ENCODE results near the gene EMX2. TPM values are rescaled to one million over a fixed set of nuclear protein-coding genes. Genes with fewer than 3 reads are reported as not detected.

EMX2 gene
- total and polyA plus RNA-seq, 4 donors = 0.37 TPM; not detected in 3

GRCh38 chr10:117562896-117563737, 20.6 kb downstream of the EMX2 start:
- H3K36me3 ChIP-seq (ENCODE audit: control insufficient read depth in 4 of 4, insufficient read depth in 4 of 4, low read length in 4 of 4) = no peaks in the 10 kb centered on the region
- WGBS, 2 donors = 81 to 82% methylated on average over 9 of the region's 9 CpGs
- H3K9me3 ChIP-seq (ENCODE audit: control insufficient read depth in 4 of 4, insufficient read depth in 3 of 4, low read length in 3 of 4) = no peaks in the 10 kb centered on the region
- ATAC-seq (ENCODE audit: insufficient read depth, low FRiP score) (no peak), DNase-seq (no peak)
- H3K9ac ChIP-seq (ENCODE audit: insufficient read depth in 1 of 2, low read length in 2 of 2) = no peak overlapping the region
- peaks cover 0 to 34% (median 3%) of the 10 kb centered on the region in 3 donors for H3K27me3 ChIP-seq (ENCODE audit: control insufficient read depth in 3 of 3, insufficient read depth in 3 of 3, low read length in 2 of 3)
- no peak overlapping the region for H3K4me3 ChIP-seq
- no peaks in the 10 kb centered on the region for H3K4me1 ChIP-seq (ENCODE audit: control insufficient read depth in 5 of 5, insufficient read depth in 5 of 5, low read length in 5 of 5)
- peak overlapping the region in 1 of 2 donors; percentile 8 for H3K27ac ChIP-seq (ENCODE audit: low read depth in 1 of 2, low read length in 1 of 2)
- no peak for TF ChIP-seq CTCF (IDR thresholded peaks at IDR 0.05; ENCODE audit: control extremely low read depth, extremely low read depth)

GRCh38 chr10:117563780-117564179, 21.2 kb downstream of the EMX2 start:
- no peaks in the 10 kb centered on the region for H3K9me3 ChIP-seq (ENCODE audit: control insufficient read depth in 4 of 4, insufficient read depth in 3 of 4, low read length in 3 of 4)
- H3K9ac ChIP-seq (ENCODE audit: insufficient read depth in 1 of 2, low read length in 2 of 2) = no peak overlapping the region
- H3K4me3 ChIP-seq = no peak overlapping the region
- ATAC-seq (ENCODE audit: insufficient read depth, low FRiP score) (no peak), DNase-seq (no peak)
- no peak overlapping the region for H3K27ac ChIP-seq (ENCODE audit: low read depth in 1 of 2, low read length in 1 of 2)
- no peak for TF ChIP-seq CTCF (IDR thresholded peaks at IDR 0.05; ENCODE audit: control extremely low read depth, extremely low read depth)
- H3K27me3 ChIP-seq (ENCODE audit: control insufficient read depth in 3 of 3, insufficient read depth in 3 of 3, low read length in 2 of 3) = peaks cover 0 to 34% (median 3%) of the 10 kb centered on the region in 3 donors
- WGBS, 2 donors = 72 to 78% methylated on average over 10 of the region's 10 CpGs
- no peaks in the 10 kb centered on the region for H3K4me1 ChIP-seq (ENCODE audit: control insufficient read depth in 5 of 5, insufficient read depth in 5 of 5, low read length in 5 of 5)
- H3K36me3 ChIP-seq (ENCODE audit: control insufficient read depth in 4 of 4, insufficient read depth in 4 of 4, low read length in 4 of 4) = no peaks in the 10 kb centered on the region

- Histone ChIP-seq H3K4me3 (no peak overlapping the region), H3K9me3 (ENCODE audit: control insufficient read depth in 4 of 4, insufficient read depth in 3 of 4, low read length in 3 of 4) (no peaks in the 10 kb centered on the region), H3K36me3 (ENCODE audit: control insufficient read depth in 4 of 4, insufficient read depth in 4 of 4, low read length in 4 of 4) (no peaks in the 10 kb centered on the region), H3K27ac (ENCODE audit: low read depth in 1 of 2, low read length in 1 of 2) (no peak overlapping the region), H3K9ac (ENCODE audit: insufficient read depth in 1 of 2, low read length in 2 of 2) (no peak overlapping the region), H3K27me3 (ENCODE audit: control insufficient read depth in 3 of 3, insufficient read depth in 3 of 3, low read length in 2 of 3) (peaks cover 0 to 37% (median 3%) of the 10 kb centered on the region in 3 donors), H3K4me1 (ENCODE audit: control insufficient read depth in 5 of 5, insufficient read depth in 5 of 5, low read length in 5 of 5) (no peaks in the 10 kb centered on the region)
- ATAC-seq (ENCODE audit: insufficient read depth, low FRiP score) (no peak), DNase-seq (no peak)
- no peak for TF ChIP-seq CTCF (IDR thresholded peaks at IDR 0.05; ENCODE audit: control extremely low read depth, extremely low read depth)
- WGBS, 2 donors = 44 to 51% methylated on average over 3 of the region's 3 CpGs
Measured at GRCh38 chr10:117565068-117565467, 22.5 kb downstream of the EMX2 start.

Data from lung (tissue), 12 donors.